ENCODE data around the gene GATA2. TPM values are rescaled to one million over a fixed set of nuclear protein-coding genes. Genes with fewer than 3 reads are reported as not detected.
A peak's percentile ranks its signal among the peaks of the same experiment; 100 is the strongest.

Gene GATA2
- total RNA-seq, 1 donor from 2014 or later = 4.3 TPM

- no peak for DNase-seq (ENCODE audit: low read depth)
These were observed 4.4 kb downstream of the GATA2 start for GRCh38 chr3:128488636-128488990.

DNA sequence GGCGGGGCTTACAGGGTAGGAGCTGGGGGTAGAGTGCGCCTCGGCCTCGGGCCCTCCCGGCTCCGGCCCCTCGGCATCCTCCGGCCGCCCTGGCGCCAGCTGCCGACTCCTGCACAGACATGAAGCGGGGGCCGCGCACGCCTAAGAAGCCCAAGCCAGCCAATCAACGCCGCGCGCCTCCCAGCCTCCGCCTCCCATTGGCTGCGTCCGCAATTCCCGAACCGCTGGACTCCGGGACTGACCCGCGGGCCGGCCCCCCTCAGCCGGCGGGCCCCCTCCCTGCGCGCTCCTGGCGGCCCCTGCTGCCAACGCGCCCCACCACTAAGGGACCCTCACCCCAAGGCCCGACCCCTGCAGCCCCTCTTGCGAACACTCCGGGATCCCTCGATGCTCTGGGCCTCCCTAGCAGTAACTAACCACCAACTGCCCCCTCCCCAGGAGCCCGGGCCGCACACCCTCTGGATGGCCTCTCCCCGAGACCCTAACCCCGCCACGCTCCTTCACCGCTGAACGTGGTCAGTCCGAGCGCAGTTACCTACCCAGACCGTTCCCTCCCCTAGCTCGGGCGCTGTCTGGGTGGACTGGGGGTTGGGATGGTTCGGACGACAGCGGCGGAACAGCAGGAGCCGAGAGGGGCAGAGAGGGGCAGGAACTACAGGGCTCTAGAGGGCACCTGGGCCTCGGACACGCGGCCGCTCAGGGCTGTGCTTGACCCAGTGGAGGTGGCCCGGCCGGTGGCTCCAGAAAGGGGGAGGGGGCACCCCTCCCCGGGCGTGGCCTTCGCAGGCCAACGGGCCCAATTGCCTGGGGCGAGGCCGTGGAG lies 5.0 kb downstream of the GATA2 start:
- peak; percentile 20 for DNase-seq (ENCODE audit: low read depth)

DNA sequence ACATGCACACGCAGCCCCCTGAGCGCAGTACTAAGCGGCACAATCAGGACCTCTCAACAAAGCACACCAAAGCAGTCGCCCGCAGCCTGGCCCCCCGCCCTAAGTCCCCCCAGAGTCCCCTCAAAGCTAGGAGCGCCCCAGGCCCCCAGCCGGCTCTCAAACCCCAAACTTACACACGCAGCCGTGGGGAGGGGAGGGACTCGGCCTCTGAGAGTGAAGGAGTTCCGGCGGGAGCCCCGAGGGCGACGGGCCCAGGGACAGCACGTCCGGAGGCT lies 5.5 kb downstream of the GATA2 start:
- DNase-seq (ENCODE audit: low read depth) = no peak

DNA sequence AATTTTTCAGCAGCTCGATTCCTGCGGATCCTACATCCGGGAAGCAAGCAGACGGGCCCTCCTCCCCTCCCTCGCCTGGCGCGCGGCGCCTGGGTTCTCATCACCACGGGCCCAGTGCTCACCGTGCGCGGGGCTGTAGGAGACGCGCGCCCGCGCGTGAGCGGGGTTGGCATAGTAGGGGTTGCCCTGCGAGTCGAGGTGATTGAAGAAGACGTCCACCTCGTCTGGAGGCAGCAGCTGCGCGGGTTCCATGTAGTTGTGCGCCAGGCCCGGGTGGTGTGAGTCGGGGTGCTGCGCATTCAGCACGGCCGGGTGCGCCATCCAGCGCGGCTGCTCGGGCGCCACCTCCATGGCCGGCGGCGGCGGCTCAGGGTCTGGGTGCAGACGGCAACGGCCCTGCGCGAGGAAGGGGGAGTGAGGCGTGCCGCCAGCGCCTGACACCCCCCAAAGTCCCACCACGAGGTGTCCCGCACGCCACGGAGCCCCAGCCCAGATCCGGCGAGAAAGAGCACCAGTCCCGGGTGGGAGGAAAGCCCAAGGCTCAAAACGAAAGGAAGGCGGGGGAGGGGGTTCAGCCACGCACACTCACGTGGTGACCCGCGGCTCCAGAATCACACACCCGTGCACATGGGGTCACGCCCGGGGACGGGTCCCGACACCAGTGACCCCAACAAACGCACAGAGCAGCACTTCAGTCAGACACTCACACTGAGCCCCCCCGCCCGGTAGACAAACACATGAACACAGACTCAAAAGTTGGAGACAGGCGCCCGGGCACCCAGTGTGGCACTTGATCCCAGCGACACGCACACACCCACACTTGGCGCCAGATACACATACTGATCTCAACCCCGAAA lies 6.1 kb downstream of the GATA2 start:
- no peak for DNase-seq (ENCODE audit: low read depth)

GRCh38 chr3:128486205-128486628 lies 6.8 kb downstream of the GATA2 start:
- no peak for DNase-seq (ENCODE audit: low read depth)

- no peak for DNase-seq (ENCODE audit: low read depth)
These were observed 7.5 kb downstream of the GATA2 start for GRCh38 chr3:128485282-128486204.

GRCh38 chr3:128484404-128485281 lies 8.4 kb downstream of the GATA2 start:
- DNase-seq (ENCODE audit: low read depth) = no peak

GRCh38 chr3:128483657-128484403 lies 9.2 kb downstream of the GATA2 start:
- no peak for DNase-seq (ENCODE audit: low read depth)

- peak; percentile 16 for DNase-seq (ENCODE audit: low read depth)
These were observed 10.0 kb downstream of the GATA2 start for GRCh38 chr3:128482666-128483656.

GRCh38 chr3:128482175-128482574 lies 10.8 kb downstream of the GATA2 start:
- no peak for DNase-seq (ENCODE audit: low read depth)

DNA sequence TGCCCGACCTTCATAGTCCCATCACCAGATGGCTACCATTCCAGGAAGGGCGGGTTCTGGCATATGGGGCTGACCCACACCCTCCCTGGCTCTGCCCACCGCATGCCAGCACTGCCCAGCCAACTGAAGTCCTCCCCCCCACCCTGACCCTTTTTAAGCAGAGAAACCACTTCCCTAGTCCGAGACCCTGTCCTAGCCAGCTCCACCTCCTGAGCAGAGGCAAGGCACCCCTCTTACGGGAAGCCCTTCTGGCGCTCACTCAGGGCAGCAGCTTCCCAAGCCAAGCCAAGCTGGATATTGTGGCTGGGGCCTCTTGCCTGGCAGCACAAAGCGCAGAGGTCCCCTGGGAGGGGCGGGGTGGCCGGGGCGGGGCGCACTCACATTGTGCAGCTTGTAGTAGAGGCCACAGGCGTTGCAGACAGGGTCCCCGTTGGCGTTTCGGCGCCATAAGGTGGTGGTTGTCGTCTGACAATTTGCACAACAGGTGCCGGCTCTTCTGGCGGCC lies 11.5 kb downstream of the GATA2 start:
- DNase-seq (ENCODE audit: low read depth) = no peak

- no peak for DNase-seq (ENCODE audit: low read depth)
These were observed 12.1 kb downstream of the GATA2 start for GRCh38 chr3:128480717-128481437.

- no peak for DNase-seq (ENCODE audit: low read depth)
These were observed 12.7 kb downstream of the GATA2 start for GRCh38 chr3:128480278-128480677.

- no peak for DNase-seq (ENCODE audit: low read depth)
These were observed 13.4 kb downstream of the GATA2 start for GRCh38 chr3:128479558-128480086.

DNA sequence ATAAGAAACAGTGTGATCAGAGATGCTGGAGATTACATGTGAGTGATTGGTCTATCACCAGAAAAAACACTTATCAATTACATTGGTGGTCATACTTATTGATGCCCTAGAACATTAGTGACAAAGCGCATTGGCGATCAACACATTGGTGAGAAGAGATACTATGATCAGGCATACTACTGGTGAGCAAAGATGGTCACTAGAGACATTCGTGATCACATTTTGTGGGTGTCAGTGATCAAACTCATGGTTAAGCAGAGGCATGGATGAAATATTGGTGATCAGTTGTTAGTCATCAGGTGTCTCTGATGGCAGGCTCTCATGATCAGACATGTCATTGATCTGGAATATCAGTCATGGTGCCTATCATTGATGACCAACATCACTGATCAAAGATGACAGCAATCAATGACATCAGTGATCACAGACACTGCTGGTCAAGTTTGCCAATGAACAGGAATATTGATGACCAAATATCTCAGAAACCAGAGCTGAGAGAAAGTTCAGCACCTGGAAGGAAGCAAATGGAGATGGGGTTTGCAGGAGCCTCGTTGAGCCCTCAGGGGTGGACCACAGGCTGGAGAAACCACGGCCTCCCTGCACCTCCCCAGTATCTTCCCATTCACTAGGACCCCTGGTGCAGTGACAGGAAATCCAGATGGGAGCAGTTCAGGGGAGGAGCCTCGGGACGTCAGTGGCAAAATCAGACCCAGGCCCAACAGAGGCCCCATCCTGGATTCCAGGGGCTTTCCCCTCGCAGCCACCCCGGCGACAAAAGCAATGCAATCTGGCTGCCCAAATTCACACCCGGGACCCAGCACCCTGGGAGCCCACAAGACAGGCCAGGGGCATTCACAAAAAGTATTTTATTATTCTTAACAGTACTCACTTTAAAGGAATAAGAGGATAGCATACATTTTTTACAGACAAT lies 14.2 kb downstream of the GATA2 start:
- no peak for DNase-seq (ENCODE audit: low read depth)

DNA sequence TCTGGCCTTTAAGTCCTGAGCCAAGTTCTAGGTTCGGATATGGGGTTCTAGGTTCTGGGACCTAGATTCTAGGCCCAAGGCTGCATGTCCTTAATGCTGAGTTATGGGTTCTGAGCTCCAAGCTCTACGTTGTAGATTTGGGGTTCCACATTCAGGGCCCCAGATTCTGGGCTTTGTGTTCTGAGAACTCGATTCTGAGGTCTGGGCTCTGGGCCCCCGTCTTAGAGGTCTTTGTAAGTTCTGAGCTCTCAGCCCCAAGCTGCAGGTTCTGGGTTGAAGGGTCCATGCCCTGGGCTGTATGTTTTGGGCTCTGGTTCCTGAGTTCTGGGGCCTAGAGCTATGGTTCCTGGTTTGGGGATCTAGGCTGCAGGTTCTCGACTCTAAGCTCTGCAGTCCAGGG lies 16.3 kb downstream of the GATA2 start:
- DNase-seq (ENCODE audit: low read depth) = no peak

DNA sequence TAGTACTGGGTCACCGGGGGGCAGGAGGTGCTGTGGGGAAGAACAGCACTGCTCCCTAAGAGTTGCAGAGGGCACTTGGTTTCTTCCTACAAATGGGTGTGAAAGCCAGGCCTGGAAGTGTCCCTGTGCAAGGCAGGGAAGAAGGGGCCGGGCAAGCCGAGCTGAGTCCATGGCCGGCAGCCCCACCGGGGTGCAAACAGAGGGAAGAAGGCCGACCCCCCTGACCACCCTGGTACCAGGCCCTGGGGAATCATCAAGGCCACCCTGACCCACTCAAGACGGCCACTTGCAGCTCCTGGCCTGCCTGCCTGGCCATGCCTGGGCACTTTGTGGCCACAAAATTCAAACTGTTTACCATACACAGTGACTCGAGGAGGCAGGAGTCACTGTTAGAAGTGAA lies 17.6 kb downstream of the GATA2 start:
- DNase-seq (ENCODE audit: low read depth) = no peak
